WTC11 (cell line): ENCODE measurements around the gene CSH2. TPM values are rescaled to one million over a fixed set of nuclear protein-coding genes. Genes with fewer than 3 reads are reported as not detected.
"Not testable (repeated sequence)": the region's sequence is repeated elsewhere in the genome, so short reads cannot be mapped to it uniquely, and the experiment has no call there.

Experiments used
- ATAC-seq: fragments of 200-7000 bp; cut with Tn5 transposase; 2 replicates; pipeline ENCODE4 v1.10.0; 2021; ENCODE audit warnings: mild to moderate bottlenecking, moderate library complexity
- CTCF ChIA-PET: fragments of 300-600 bp; sonication (Branson Sonifier 250); formaldehyde crosslinking; loops from one replicate; lab custom pipeline; 2021; ENCODE audit warnings: antibody characterized with exemption; lab: Charles Lee
- POLR2A ChIA-PET: fragments of 350-600 bp; sonication (Branson Sonifier 250); formaldehyde crosslinking; loops from one replicate; lab custom pipeline; 2021; ENCODE audit warnings: antibody characterized with exemption; lab: Charles Lee
- DNase-seq: peaks from one replicate; pipeline ENCODE4 v3.0.0; 2021; ENCODE audit warnings: low spot score
- H3K27ac Mint-ChIP-seq: 2 replicates; pipeline ENCODE4 v1.8.0; 2021; ENCODE audit warnings: mixed read lengths
- H3K27me3 Mint-ChIP-seq: 2 replicates; pipeline ENCODE4 v1.8.0; 2021; ENCODE audit warnings: low read depth, mild to moderate bottlenecking, moderate library complexity, mixed read lengths
- H3K36me3 Mint-ChIP-seq: 2 replicates; pipeline ENCODE4 v1.8.0; 2021; ENCODE audit warnings: mixed read lengths
- H3K4me1 Mint-ChIP-seq: 2 replicates; pipeline ENCODE4 v1.8.0; 2022; ENCODE audit warnings: mixed read lengths
- H3K4me3 Mint-ChIP-seq: 2 replicates; pipeline ENCODE4 v1.8.0; 2021; ENCODE audit warnings: mild to moderate bottlenecking, moderate library complexity, mixed read lengths
- H3K9me3 Mint-ChIP-seq: 2 replicates; pipeline ENCODE4 v1.8.0; 2021; ENCODE audit warnings: mixed read lengths
- ETV6 ChIP-seq: sonication (generic); formaldehyde crosslinking; IDR thresholded peaks from 2 replicates; pipeline ENCODE4 v1.8.1; 2022; ENCODE audit warnings: mild to moderate bottlenecking, missing genetic modification reagents
- GRHL2 ChIP-seq: fragments of 250-450 bp; sonication (Bioruptor Pico); IDR thresholded peaks from 2 replicates; pipeline ENCODE4 v1.8.0; 2022; ENCODE audit warnings: mild to moderate bottlenecking, moderate library complexity; ENCODE audit not compliant: insufficient replicate concordance, severe bottlenecking
- MYBL2 ChIP-seq: sonication (generic); formaldehyde crosslinking; IDR thresholded peaks from 2 replicates; pipeline ENCODE4 v1.8.1; 2023; ENCODE audit warnings: mild to moderate bottlenecking, moderate library complexity, missing genetic modification reagents
- NFATC4 ChIP-seq: fragments of 250-450 bp; sonication (Bioruptor Pico); IDR thresholded peaks from 2 replicates; pipeline ENCODE4 v1.9.0; 2021; ENCODE audit warnings: mild to moderate bottlenecking
- NFE2L1 ChIP-seq: sonication (generic); formaldehyde crosslinking; IDR thresholded peaks from 2 replicates; pipeline ENCODE4 v1.8.1; 2023; ENCODE audit warnings: missing genetic modification reagents
- NR2C2 ChIP-seq: sonication (generic); formaldehyde crosslinking; IDR thresholded peaks from 2 replicates; pipeline ENCODE4 v1.8.0; 2022; ENCODE audit warnings: mild to moderate bottlenecking, missing genetic modification reagents
- RELA ChIP-seq: sonication (generic); formaldehyde crosslinking; IDR thresholded peaks from 2 replicates; pipeline ENCODE4 v1.8.1; 2022; ENCODE audit warnings: missing genetic modification reagents, mild to moderate bottlenecking, borderline replicate concordance
- SMAD3 ChIP-seq: sonication (generic); formaldehyde crosslinking; IDR thresholded peaks from 2 replicates; pipeline ENCODE4 v1.8.0; 2022; ENCODE audit warnings: missing genetic modification reagents, mild to moderate bottlenecking, borderline replicate concordance
- TEAD1 ChIP-seq: sonication (generic); formaldehyde crosslinking; IDR thresholded peaks from 2 replicates; pipeline ENCODE4 v1.8.0; 2022; ENCODE audit warnings: mild to moderate bottlenecking, missing genetic modification reagents
- TEAD4 ChIP-seq: sonication (generic); formaldehyde crosslinking; IDR thresholded peaks from 2 replicates; pipeline ENCODE4 v1.8.0; 2022; ENCODE audit warnings: mild to moderate bottlenecking, missing genetic modification reagents
- ZNF263 ChIP-seq: sonication (generic); formaldehyde crosslinking; IDR thresholded peaks from 2 replicates; pipeline ENCODE4 v1.8.1; 2022; ENCODE audit warnings: low read depth, mild to moderate bottlenecking, moderate library complexity, missing genetic modification reagents
- total RNA-seq: library from RNA; stranded (reverse); gene quantifications from 3 replicates; pipeline ENCODE4 v1.2.3, GENCODE V29; 2021
- TF ChIP-seq, protein P1 (sequence below): sonication (generic); formaldehyde crosslinking; conservative IDR thresholded peaks from 2 replicates; pipeline ENCODE4 v1.8.1; 2023; ENCODE audit warnings: mild to moderate bottlenecking, low read depth, missing genetic modification reagents, moderate library complexity
- TF ChIP-seq, protein P2 (sequence below): sonication (generic); formaldehyde crosslinking; IDR thresholded peaks from 2 replicates; pipeline ENCODE4 v1.8.1; 2022; ENCODE audit warnings: low read depth, missing genetic modification reagents, borderline replicate concordance
- TF ChIP-seq, protein P3 (sequence below): sonication (generic); formaldehyde crosslinking; IDR thresholded peaks from 2 replicates; pipeline ENCODE4 v1.8.0; 2022; ENCODE audit warnings: mild to moderate bottlenecking, missing genetic modification reagents
- TF ChIP-seq, protein P4 (sequence below): sonication (generic); formaldehyde crosslinking; IDR thresholded peaks from 2 replicates; pipeline ENCODE4 v1.8.0; 2023; ENCODE audit warnings: missing genetic modification reagents
- TF ChIP-seq, protein P5 (sequence below): sonication (generic); formaldehyde crosslinking; IDR thresholded peaks from 2 replicates; pipeline ENCODE4 v1.8.0; 2022; ENCODE audit warnings: mild to moderate bottlenecking, missing genetic modification reagents

The CSH2 gene
- total RNA-seq, 1 experiment from 2014 or later, result not detected

- TF ChIP-seq, protein P1, sequence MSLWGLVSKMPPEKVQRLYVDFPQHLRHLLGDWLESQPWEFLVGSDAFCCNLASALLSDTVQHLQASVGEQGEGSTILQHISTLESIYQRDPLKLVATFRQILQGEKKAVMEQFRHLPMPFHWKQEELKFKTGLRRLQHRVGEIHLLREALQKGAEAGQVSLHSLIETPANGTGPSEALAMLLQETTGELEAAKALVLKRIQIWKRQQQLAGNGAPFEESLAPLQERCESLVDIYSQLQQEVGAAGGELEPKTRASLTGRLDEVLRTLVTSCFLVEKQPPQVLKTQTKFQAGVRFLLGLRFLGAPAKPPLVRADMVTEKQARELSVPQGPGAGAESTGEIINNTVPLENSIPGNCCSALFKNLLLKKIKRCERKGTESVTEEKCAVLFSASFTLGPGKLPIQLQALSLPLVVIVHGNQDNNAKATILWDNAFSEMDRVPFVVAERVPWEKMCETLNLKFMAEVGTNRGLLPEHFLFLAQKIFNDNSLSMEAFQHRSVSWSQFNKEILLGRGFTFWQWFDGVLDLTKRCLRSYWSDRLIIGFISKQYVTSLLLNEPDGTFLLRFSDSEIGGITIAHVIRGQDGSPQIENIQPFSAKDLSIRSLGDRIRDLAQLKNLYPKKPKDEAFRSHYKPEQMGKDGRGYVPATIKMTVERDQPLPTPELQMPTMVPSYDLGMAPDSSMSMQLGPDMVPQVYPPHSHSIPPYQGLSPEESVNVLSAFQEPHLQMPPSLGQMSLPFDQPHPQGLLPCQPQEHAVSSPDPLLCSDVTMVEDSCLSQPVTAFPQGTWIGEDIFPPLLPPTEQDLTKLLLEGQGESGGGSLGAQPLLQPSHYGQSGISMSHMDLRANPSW (CRISPR knock-in tag), result no peak
- no peak for TF ChIP-seq NR2C2 (CRISPR knock-in tag)
- TF ChIP-seq ZNF263 (CRISPR knock-in tag), result no peak
- no peak for TF ChIP-seq ETV6 (CRISPR knock-in tag)
- TF ChIP-seq NFE2L1 (CRISPR knock-in tag), result no peak
- no peak for TF ChIP-seq MYBL2 (CRISPR knock-in tag)
- TF ChIP-seq, protein P2, sequence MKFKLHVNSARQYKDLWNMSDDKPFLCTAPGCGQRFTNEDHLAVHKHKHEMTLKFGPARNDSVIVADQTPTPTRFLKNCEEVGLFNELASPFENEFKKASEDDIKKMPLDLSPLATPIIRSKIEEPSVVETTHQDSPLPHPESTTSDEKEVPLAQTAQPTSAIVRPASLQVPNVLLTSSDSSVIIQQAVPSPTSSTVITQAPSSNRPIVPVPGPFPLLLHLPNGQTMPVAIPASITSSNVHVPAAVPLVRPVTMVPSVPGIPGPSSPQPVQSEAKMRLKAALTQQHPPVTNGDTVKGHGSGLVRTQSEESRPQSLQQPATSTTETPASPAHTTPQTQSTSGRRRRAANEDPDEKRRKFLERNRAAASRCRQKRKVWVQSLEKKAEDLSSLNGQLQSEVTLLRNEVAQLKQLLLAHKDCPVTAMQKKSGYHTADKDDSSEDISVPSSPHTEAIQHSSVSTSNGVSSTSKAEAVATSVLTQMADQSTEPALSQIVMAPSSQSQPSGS (CRISPR knock-in tag), result no peak
- no peak for TF ChIP-seq TEAD4 (CRISPR knock-in tag)
- TF ChIP-seq, protein P3, sequence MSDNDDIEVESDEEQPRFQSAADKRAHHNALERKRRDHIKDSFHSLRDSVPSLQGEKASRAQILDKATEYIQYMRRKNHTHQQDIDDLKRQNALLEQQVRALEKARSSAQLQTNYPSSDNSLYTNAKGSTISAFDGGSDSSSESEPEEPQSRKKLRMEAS (CRISPR knock-in tag), result no peak
Observed at GRCh38 chr17:63916566-63917185, 43.2 kb upstream of the CSH2 start (continued).

DNA sequence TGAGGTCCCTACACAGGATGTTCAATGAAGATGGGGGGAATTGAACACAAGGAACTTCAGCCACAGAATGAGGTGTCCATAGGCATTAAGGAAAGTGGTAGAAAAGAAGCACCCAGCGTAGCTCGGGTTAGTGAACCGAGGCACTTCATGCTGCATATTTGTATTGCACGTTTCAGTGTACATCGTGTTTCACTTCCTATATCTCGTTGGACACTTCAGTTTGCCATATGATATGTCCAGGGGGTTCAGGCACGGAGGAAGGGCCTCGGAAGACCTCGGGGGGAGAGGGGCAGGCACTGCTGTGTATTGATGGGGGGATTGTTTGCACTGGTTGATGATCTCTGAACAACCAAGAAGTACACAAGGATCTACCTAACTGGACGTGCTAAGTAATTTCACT lies 42.3 kb upstream of the CSH2 start:
- CTCF ChIA-PET, result interaction anchor here (1.2 kb wide), 1 partner anchor 101 kb away, joined by 3 read pairs; no protein-coding TSS in a partner anchor

DNA sequence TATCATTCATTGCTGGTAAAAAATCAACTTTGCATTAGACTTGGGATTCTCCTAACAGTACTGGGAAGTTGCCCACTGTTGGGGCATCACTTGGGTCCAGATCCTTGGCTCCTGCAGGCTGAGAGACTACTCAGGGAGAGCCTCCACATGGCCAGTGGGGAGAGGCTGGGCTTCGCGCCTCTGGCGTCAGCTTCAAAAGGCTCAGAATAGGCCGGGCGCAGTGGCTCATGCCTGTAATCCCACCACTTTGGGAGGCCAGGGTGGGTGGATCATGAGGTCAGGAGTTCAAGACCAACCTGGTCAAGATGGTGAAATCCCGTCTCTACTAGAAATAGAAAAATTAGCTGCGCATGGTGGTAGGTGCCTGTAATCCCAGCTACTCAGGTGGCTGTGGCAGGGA lies 41.0 kb upstream of the CSH2 start:
- TF ChIP-seq NFATC4 (CRISPR knock-in tag), result no peak
- TF ChIP-seq, protein P4, sequence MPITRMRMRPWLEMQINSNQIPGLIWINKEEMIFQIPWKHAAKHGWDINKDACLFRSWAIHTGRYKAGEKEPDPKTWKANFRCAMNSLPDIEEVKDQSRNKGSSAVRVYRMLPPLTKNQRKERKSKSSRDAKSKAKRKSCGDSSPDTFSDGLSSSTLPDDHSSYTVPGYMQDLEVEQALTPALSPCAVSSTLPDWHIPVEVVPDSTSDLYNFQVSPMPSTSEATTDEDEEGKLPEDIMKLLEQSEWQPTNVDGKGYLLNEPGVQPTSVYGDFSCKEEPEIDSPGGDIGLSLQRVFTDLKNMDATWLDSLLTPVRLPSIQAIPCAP (CRISPR knock-in tag), result no peak
- TF ChIP-seq, protein P5, sequence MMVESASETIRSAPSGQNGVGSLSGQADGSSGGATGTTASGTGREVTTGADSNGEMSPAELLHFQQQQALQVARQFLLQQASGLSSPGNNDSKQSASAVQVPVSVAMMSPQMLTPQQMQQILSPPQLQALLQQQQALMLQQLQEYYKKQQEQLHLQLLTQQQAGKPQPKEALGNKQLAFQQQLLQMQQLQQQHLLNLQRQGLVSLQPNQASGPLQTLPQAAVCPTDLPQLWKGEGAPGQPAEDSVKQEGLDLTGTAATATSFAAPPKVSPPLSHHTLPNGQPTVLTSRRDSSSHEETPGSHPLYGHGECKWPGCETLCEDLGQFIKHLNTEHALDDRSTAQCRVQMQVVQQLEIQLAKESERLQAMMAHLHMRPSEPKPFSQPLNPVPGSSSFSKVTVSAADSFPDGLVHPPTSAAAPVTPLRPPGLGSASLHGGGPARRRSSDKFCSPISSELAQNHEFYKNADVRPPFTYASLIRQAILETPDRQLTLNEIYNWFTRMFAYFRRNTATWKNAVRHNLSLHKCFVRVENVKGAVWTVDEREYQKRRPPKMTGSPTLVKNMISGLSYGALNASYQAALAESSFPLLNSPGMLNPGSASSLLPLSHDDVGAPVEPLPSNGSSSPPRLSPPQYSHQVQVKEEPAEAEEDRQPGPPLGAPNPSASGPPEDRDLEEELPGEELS, result no peak
- no peak for TF ChIP-seq TEAD4 (CRISPR knock-in tag)
- TF ChIP-seq GRHL2 (CRISPR knock-in tag), result no peak
- no peak for TF ChIP-seq SMAD3 (CRISPR knock-in tag)
- TF ChIP-seq TEAD1 (CRISPR knock-in tag), result no peak
- no peak for TF ChIP-seq ETV6 (CRISPR knock-in tag)
- no peak for TF ChIP-seq RELA (CRISPR knock-in tag)
- POLR2A ChIA-PET, result no interaction called here
- Mint-ChIP-seq H3K4me3 (no peak overlapping the region), H3K27me3 (peaks cover 3% of the 10 kb centered on the region; the same call in 1 of the 2 replicates), H3K9me3 (no peaks in the 10 kb centered on the region), H3K27ac (no peak overlapping the region), H3K4me1 (peaks cover 21% of the 10 kb centered on the region), H3K36me3 (no peaks in the 10 kb centered on the region)
- CTCF ChIA-PET, result interaction anchor here (1.1 kb wide), 1 partner anchor 32 kb away, joined by 3 read pairs; no protein-coding TSS in a partner anchor
- no peak for ATAC-seq
- DNase-seq, result no peak

More for the DNA sequence above, 42.3 kb upstream of the CSH2 start:
- H3K36me3 Mint-ChIP-seq, DNase-seq, POLR2A ChIA-PET, ATAC-seq, H3K4me3 Mint-ChIP-seq, H3K27ac Mint-ChIP-seq, H3K27me3 Mint-ChIP-seq, H3K9me3 Mint-ChIP-seq: not testable (repeated sequence)
- H3K4me1 Mint-ChIP-seq, result peaks cover 21% of the 10 kb centered on the region
